HepG2 (cell line): ENCODE data around the gene DRAM1. TPM values are rescaled to one million over a fixed set of nuclear protein-coding genes. Genes with fewer than 3 reads are reported as not detected.
A peak's percentile ranks its signal among the peaks of the same experiment; 100 is the strongest.

Source experiments
- BCLAF1 ChIP-seq: fragments of 450-650 bp; IDR thresholded peaks from 2 replicates; pipeline ENCODE4 v1.6.1; 2017; ENCODE audit warnings: mild to moderate bottlenecking
- CBFB ChIP-seq: sonication (generic); formaldehyde crosslinking; IDR thresholded peaks from 2 replicates; pipeline ENCODE4 v1.4.0; 2020; ENCODE audit warnings: missing genetic modification reagents
- CEBPG ChIP-seq: IDR thresholded peaks from 2 replicates; pipeline ENCODE4 v1.6.1; 2016
- CENPBD1 ChIP-seq: sonication (generic); formaldehyde crosslinking; IDR thresholded peaks from 2 replicates; pipeline ENCODE4 v1.8.0; 2022; ENCODE audit warnings: missing genetic modification reagents, low read depth, mild to moderate bottlenecking, borderline replicate concordance
- FOXK1 ChIP-seq: sonication (generic); formaldehyde crosslinking; IDR thresholded peaks from 2 replicates; pipeline ENCODE4 v1.4.0; 2020; ENCODE audit warnings: low read depth, missing genetic modification reagents, borderline replicate concordance
- GMEB1 ChIP-seq: sonication (generic); formaldehyde crosslinking; IDR thresholded peaks from 2 replicates; pipeline ENCODE4 v1.5.1; 2020; ENCODE audit warnings: missing genetic modification reagents, mild to moderate bottlenecking, borderline replicate concordance
- HHEX ChIP-seq: IDR thresholded peaks from 2 replicates; pipeline ENCODE4 v1.6.1; 2016; ENCODE audit warnings: control low read depth
- HOXA3 ChIP-seq: sonication (generic); formaldehyde crosslinking; IDR thresholded peaks from 2 replicates; pipeline ENCODE4 v1.5.0; 2020; ENCODE audit warnings: missing genetic modification reagents
- MAX ChIP-seq: IDR thresholded peaks from 2 replicates; pipeline ENCODE4 v1.6.1; 2012; ENCODE audit warnings: inconsistent platforms
- NR1H2 ChIP-seq: sonication (generic); formaldehyde crosslinking; IDR thresholded peaks from 2 replicates; pipeline ENCODE4 v1.8.1; 2022; ENCODE audit warnings: low read depth, missing genetic modification reagents, borderline replicate concordance
- PHB2 ChIP-seq: fragments of 450-650 bp; IDR thresholded peaks from 2 replicates; pipeline ENCODE4 v1.6.1; 2018; ENCODE audit not compliant: partially characterized antibody
- RXRB ChIP-seq: IDR thresholded peaks from 2 replicates; pipeline ENCODE4 v1.6.1; 2016; ENCODE audit warnings: borderline replicate concordance, missing genetic modification reagents, missing compliant biosample characterization
- TBX2 ChIP-seq: sonication (generic); formaldehyde crosslinking; IDR thresholded peaks from 2 replicates; pipeline ENCODE4 v1.5.0; 2020; ENCODE audit warnings: missing genetic modification reagents, mild to moderate bottlenecking, borderline replicate concordance
- TCF7 ChIP-seq: sonication (generic); IDR thresholded peaks from 2 replicates; pipeline ENCODE4 v1.6.1; 2016; ENCODE audit warnings: antibody characterized with exemption, low read depth
- THYN1 ChIP-seq: sonication (generic); formaldehyde crosslinking; IDR thresholded peaks from 2 replicates; pipeline ENCODE4 v1.8.1; 2023; ENCODE audit warnings: low read depth, mild to moderate bottlenecking, moderate library complexity, missing genetic modification reagents, borderline replicate concordance
- TP53 ChIP-seq: sonication (generic); formaldehyde crosslinking; conservative IDR thresholded peaks from 2 replicates; pipeline ENCODE4 v1.4.0; 2020; ENCODE audit warnings: missing genetic modification reagents
- ZFP36 ChIP-seq: fragments of 150-350 bp; IDR thresholded peaks from 2 replicates; pipeline ENCODE4 v1.6.1; 2018; ENCODE audit warnings: borderline replicate concordance, low read length, low read depth; ENCODE audit not compliant: partially characterized antibody
- ZNF256 ChIP-seq: sonication (generic); formaldehyde crosslinking; conservative IDR thresholded peaks from 2 replicates; pipeline ENCODE4 v1.4.0; 2020; ENCODE audit warnings: missing genetic modification reagents
- ZNF430 ChIP-seq: sonication (generic); formaldehyde crosslinking; IDR thresholded peaks from 2 replicates; pipeline ENCODE4 v1.9.0; 2021; ENCODE audit warnings: mild to moderate bottlenecking, missing genetic modification reagents
- ZNF512B ChIP-seq: sonication (generic); formaldehyde crosslinking; IDR thresholded peaks from 2 replicates; pipeline ENCODE4 v1.5.1; 2020; ENCODE audit warnings: missing genetic modification reagents, mild to moderate bottlenecking, borderline replicate concordance
- ZNF672 ChIP-seq: sonication (generic); formaldehyde crosslinking; IDR thresholded peaks from 2 replicates; pipeline ENCODE4 v1.8.1; 2022; ENCODE audit warnings: missing genetic modification reagents
- ZNF709 ChIP-seq: sonication (generic); formaldehyde crosslinking; IDR thresholded peaks from 2 replicates; pipeline ENCODE4 v1.5.0; 2020; ENCODE audit warnings: mild to moderate bottlenecking, missing genetic modification reagents
- ZNF781 ChIP-seq: sonication (generic); formaldehyde crosslinking; IDR thresholded peaks from 2 replicates; pipeline ENCODE4 v1.5.1; 2020; ENCODE audit warnings: borderline replicate concordance, mild to moderate bottlenecking, missing genetic modification reagents; ENCODE audit errors: not compliant biosample characterization
- ZZZ3 ChIP-seq: sonication (generic); formaldehyde crosslinking; IDR thresholded peaks from 2 replicates; pipeline ENCODE4 v1.4.0; 2020; ENCODE audit warnings: missing genetic modification reagents, mild to moderate bottlenecking, borderline replicate concordance
- polyA plus RNA-seq, 8 experiments: library from polyadenylated mRNA; depleted of rRNA in 3 of 8; stranded (reverse) in 7 of 8; unstranded in 1 of 8; fragments of >200 nt; fragmentation: Illumina TruSeq in 4 of 8; extraction: Trizol in 4 of 8; gene quantifications; 2 replicates each; pipeline versions ENCODE4 v1.2.1 to v1.2.3, GENCODE V29; 2011 to 2016; ENCODE audit warnings: low read depth in 4 of 8, missing spikeins in 1 of 8, mixed read lengths in 1 of 8; ENCODE audit not compliant: insufficient read depth in 1 of 8
- total RNA-seq, 5 experiments: library from RNA; depleted of rRNA; stranded (reverse); fragments of >200 nt; fragmentation: Illumina TruSeq; extraction: Trizol; gene quantifications; 2 replicates each; pipeline ENCODE4 v1.2.3, GENCODE V29; 2016; ENCODE audit warnings: low read depth in 1 of 5

DRAM1 gene
- total and polyA plus RNA-seq, 2 of the 13 experiments (the other 11 are each of a cell fraction or from before 2014, with no cell fraction given), result 20.9 to 32.6 TPM

GRCh38 chr12:101891462-101891971 is 14.1 kb downstream of the DRAM1 start (continued):
- TF ChIP-seq GMEB1 (CRISPR knock-in tag) (no peak), ZNF430 (no peak), ZZZ3 (CRISPR knock-in tag) (no peak), TCF7 (peak; percentile 66), ZFP36 (no peak), ZNF781 (CRISPR knock-in tag) (peak; percentile 33), CEBPG (CRISPR knock-in tag) (peak; percentile 80), ZNF709 (CRISPR knock-in tag) (no peak), RXRB (peak; percentile 86), BCLAF1 (no peak), CENPBD1 (CRISPR knock-in tag) (no peak), THYN1 (CRISPR knock-in tag) (no peak), PHB2 (no peak), HHEX (no peak), ZNF256 (CRISPR knock-in tag) (no peak), TBX2 (CRISPR knock-in tag) (peak; percentile 97), MAX (peak; percentile 56), CBFB (CRISPR knock-in tag) (no peak), ZNF512B (peak; percentile 73; the same call in 1 of the 2 replicates), HOXA3 (CRISPR knock-in tag) (peak; percentile 58; the same call in 1 of the 2 replicates), ZNF672 (CRISPR knock-in tag) (no peak), FOXK1 (peak; percentile 72; the same call in 1 of the 2 replicates), TP53 (no peak), NR1H2 (CRISPR knock-in tag) (no peak)
